Glutamatergic neuron (in vitro differentiated cells): ENCODE measurements around the gene ITGA1. TPM values are rescaled to one million over a fixed set of nuclear protein-coding genes. Genes with fewer than 3 reads are reported as not detected.

Experiments used
- DNase-seq: peaks from one replicate; pipeline ENCODE4 v3.0.0; 2022
- H3K27ac Mint-ChIP-seq: one replicate; pipeline ENCODE4 v1.8.0; 2020; ENCODE audit warnings: mild to moderate bottlenecking, mixed read lengths, inconsistent platforms; ENCODE audit not compliant: unreplicated experiment
- H3K27me3 Mint-ChIP-seq: one replicate; pipeline ENCODE4 v1.8.0; 2020; ENCODE audit warnings: mild to moderate bottlenecking, moderate library complexity, mixed read lengths, inconsistent platforms; ENCODE audit not compliant: unreplicated experiment
- H3K36me3 Mint-ChIP-seq: one replicate; pipeline ENCODE4 v1.8.0; 2020; ENCODE audit warnings: mild to moderate bottlenecking, mixed read lengths, inconsistent platforms; ENCODE audit not compliant: unreplicated experiment
- H3K4me1 Mint-ChIP-seq: one replicate; pipeline ENCODE4 v1.8.0; 2020; ENCODE audit warnings: mild to moderate bottlenecking, low read depth, mixed read lengths, inconsistent platforms; ENCODE audit not compliant: unreplicated experiment
- H3K4me3 Mint-ChIP-seq: one replicate; pipeline ENCODE4 v1.8.0; 2020; ENCODE audit warnings: mild to moderate bottlenecking, mixed read lengths, inconsistent platforms; ENCODE audit not compliant: unreplicated experiment
- H3K9me3 Mint-ChIP-seq: one replicate; pipeline ENCODE4 v1.8.0; 2020; ENCODE audit warnings: mild to moderate bottlenecking, moderate library complexity, mixed read lengths, inconsistent platforms; ENCODE audit not compliant: unreplicated experiment
- total RNA-seq: library from RNA; stranded (reverse); fragmentation: NEBNext Ultra II Directional; extraction: Animal tissue kit (Norgen Biotek cat#: 25700); gene quantifications from one replicate; pipeline ENCODE4 v1.2.1, GENCODE V29; 2021; ENCODE audit not compliant: unreplicated experiment
- TF ChIP-seq, protein P1 (sequence below): fragments of 200-600 bp; sonication (generic); IDR thresholded peaks from one replicate; pipeline ENCODE4 v1.5.0; 2021; ENCODE audit not compliant: partially characterized antibody, unreplicated experiment

ITGA1 gene
- total RNA-seq, 1 donor from 2014 or later: 0.96 TPM

- Mint-ChIP-seq H3K4me3 (no peak overlapping the region), H3K4me1 (no peaks in the 10 kb centered on the region)
Measured at GRCh38 chr5:53002491-53002890, 214.8 kb downstream of the ITGA1 start.

DNA sequence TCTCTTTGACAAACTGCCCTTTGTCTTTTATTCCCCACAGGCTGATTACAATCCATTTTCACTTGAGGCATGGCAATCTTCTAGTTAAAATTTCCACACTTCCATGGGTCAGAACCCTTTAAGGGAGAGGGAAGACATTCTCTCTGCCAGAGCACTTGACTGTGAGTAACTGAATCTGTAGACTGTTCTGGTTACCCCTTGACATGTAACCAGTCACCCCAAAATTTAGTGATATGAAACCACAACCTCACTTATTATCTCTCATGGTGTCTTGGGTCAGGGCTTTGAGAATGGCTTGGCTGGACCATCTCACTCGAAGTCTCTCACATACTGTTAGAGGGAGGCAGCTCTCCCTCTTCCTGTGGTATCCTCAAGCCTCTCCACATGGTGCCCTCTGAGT lies 215.4 kb downstream of the ITGA1 start:
- H3K4me1 Mint-ChIP-seq: no peaks in the 10 kb centered on the region
- no peaks in the 10 kb centered on the region for H3K9me3 Mint-ChIP-seq
- no peak for DNase-seq
- H3K36me3 Mint-ChIP-seq: no peaks in the 10 kb centered on the region
- no peaks in the 10 kb centered on the region for H3K27me3 Mint-ChIP-seq
- H3K4me3 Mint-ChIP-seq: no peak overlapping the region
- TF ChIP-seq, protein P1, sequence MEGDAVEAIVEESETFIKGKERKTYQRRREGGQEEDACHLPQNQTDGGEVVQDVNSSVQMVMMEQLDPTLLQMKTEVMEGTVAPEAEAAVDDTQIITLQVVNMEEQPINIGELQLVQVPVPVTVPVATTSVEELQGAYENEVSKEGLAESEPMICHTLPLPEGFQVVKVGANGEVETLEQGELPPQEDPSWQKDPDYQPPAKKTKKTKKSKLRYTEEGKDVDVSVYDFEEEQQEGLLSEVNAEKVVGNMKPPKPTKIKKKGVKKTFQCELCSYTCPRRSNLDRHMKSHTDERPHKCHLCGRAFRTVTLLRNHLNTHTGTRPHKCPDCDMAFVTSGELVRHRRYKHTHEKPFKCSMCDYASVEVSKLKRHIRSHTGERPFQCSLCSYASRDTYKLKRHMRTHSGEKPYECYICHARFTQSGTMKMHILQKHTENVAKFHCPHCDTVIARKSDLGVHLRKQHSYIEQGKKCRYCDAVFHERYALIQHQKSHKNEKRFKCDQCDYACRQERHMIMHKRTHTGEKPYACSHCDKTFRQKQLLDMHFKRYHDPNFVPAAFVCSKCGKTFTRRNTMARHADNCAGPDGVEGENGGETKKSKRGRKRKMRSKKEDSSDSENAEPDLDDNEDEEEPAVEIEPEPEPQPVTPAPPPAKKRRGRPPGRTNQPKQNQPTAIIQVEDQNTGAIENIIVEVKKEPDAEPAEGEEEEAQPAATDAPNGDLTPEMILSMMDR: no peak
- H3K27ac Mint-ChIP-seq: no peak overlapping the region

More at GRCh38 chr5:53002491-53002890, 214.8 kb downstream of the ITGA1 start:
- TF ChIP-seq, protein P1: no peak
- Mint-ChIP-seq H3K27ac (no peak overlapping the region), H3K9me3 (no peaks in the 10 kb centered on the region), H3K27me3 (no peaks in the 10 kb centered on the region), H3K36me3 (no peaks in the 10 kb centered on the region)
- no peak for DNase-seq

- Mint-ChIP-seq H3K27ac (no peak overlapping the region), H3K27me3 (no peaks in the 10 kb centered on the region), H3K36me3 (no peaks in the 10 kb centered on the region), H3K4me3 (no peak overlapping the region), H3K9me3 (no peaks in the 10 kb centered on the region), H3K4me1 (no peaks in the 10 kb centered on the region)
- no peak for DNase-seq
- TF ChIP-seq, protein P1: no peak
Measured at GRCh38 chr5:53006911-53007890, 219.5 kb downstream of the ITGA1 start.

- Mint-ChIP-seq H3K27me3 (no peaks in the 10 kb centered on the region), H3K4me3 (no peak overlapping the region), H3K27ac (no peak overlapping the region), H3K4me1 (no peaks in the 10 kb centered on the region), H3K9me3 (no peaks in the 10 kb centered on the region), H3K36me3 (no peaks in the 10 kb centered on the region)
- TF ChIP-seq, protein P1: no peak
- DNase-seq: no peak
Measured at GRCh38 chr5:53008751-53009150, 221.0 kb downstream of the ITGA1 start.

Other genes starting within 250 kb of the ITGA1 start
- gene PELO, start within 50 bp of the ITGA1 start, total RNA-seq: 7.5 TPM
- not detected for gene ITGA2, start 201.4 kb downstream of the ITGA1 start, total RNA-seq